HS-27A (cell line): ENCODE data around the gene DDX41.

Experiments
- DNase-seq: peaks from one replicate; pipeline ENCODE4 v3.0.0-alpha.2; 2012; ENCODE audit warnings: low read depth, missing footprints

DDX41 gene

DNA sequence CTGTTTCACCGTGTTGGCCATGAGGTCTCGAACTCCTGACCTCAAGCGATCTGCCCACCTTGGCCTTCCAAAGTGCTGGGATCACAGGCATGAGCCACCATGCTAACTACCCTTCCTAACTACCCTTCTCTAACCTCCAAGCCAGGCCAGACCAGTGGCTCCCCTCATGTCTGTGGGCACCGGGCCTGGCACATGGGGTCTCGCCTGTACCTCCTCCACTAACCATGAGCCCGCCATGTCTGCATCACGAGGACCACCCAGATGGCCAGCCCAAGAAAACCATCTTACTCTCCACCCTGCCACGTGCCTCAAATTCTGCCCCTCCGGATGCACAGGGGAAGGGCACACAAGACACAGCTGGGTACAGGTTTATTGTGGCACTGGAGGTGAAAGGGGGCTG lies 33.7 kb downstream of the DDX41 start:
- no peak for DNase-seq

DNA sequence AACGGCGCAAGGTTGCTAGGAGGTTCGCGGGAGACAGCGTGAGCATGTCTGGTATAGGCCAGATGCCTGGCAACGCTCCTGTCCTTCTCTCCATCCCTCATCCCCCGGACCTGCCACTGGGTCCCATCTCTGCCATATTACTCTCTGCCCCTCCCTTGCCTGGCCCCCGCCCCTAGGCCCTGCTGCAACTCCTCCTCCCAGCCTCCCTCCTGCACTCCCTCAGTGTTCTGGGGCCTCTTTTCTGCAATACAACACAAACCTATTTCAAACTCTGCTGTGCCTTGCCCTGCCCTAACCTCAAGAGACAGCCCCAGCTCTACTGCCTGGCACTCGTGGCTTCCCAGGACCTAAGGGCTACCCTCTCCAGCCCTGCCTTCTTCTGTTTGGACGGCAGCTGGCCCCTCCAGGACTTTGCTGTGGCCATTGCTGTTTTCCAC lies 34.4 kb downstream of the DDX41 start:
- no peak for DNase-seq

DNA sequence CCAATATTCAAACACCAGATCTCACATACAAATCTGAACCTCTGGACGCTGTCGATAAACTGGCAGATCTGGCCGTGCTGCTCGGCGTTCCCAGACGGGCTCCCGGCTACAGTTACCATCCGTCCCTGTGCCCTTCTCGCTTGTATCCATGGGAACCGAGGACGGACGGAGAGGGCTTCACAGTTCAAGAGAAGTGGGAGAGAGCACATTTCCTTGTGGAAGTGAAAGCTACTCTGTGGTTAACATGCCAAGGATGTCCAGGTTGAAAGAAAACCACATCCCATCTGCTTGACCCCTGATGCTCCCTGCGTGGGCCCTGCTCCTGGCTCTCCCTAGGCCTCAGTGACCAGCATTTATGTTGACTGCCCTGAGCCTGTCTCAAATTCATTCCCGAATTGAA lies 37.0 kb downstream of the DDX41 start:
- DNase-seq, result no peak

DNA sequence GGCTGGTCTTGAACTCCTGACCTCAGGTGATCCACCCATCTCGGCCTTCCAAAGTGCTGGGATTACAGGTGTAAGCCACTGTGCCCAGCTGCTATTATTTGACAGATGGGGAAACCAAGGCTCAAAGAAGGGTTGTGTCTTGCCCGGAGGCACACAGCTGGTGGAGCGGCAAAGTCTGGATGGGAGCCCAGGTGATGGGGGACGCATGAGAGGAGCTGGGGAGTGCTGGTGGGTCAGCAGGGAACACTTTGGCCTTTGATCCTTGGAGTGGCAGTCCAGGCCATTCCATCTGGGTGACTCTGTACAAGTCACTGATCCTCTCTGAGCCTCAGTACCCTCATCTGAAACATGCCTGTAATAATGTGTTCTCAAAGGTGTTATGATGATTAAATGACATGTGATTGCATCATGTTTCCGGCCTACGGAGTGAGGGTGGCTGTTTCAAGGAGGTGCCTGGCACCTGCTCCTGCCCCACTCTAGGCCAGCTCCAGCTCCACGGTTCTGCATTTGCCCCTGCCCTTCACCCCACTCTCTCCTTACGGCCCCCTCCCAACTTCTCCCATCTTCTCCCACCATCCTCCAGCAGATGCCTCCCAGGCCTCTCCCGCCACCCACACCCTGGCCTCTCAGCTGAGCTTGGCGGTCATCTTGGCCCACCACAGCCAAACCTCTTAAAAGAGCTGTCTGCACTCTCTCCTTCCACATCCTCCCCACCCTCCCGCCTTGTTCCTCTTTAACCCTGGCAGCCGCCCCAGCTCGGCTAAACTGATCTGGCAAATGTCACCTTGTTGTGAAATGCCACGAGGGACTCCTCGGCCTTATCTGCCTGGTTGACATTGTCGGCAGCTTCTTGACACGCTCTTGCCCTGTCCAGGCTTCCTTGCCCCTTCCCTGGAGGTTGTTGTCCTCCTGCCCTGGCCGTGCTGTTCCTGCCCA lies 37.8 kb downstream of the DDX41 start:
- no peak for DNase-seq

DNA sequence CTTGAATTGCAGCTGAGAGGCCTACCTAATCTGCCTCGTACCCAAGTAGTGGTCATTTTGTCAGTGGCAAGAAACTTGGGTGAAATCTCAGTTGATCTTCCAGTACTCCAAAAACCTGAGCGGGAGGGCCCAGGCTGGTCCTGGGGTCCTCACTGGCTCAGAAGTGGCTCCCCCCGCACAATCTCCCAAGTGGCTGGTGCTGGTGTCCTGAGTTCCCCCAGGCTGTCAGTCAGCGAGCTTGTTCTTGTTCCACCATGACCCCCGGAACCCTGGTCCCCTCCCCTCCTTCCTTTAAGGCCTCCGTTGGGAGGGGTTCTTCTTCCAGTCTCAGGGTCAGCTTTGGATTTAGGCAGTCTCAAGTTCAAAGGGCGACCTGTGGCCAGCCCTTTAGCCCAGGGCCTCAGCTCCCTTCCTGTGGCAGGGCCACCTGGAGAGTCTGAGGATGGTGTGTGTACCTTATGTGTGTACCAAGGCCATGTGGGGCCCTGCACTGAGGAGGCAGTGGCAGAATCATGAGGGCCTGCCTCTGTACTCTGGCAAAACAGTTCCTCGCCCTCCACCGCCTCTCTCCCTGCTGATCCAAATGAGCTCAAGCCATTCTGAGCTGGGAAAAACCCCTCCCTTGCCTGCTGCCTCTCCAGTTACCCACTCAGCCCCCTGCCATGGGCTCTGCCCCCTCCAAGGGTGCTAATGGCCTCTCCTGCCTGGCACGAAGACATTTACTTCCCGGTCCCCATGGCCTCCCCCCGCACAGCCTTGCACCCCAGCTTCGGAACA lies 38.9 kb downstream of the DDX41 start:
- DNase-seq, result no peak

DNA sequence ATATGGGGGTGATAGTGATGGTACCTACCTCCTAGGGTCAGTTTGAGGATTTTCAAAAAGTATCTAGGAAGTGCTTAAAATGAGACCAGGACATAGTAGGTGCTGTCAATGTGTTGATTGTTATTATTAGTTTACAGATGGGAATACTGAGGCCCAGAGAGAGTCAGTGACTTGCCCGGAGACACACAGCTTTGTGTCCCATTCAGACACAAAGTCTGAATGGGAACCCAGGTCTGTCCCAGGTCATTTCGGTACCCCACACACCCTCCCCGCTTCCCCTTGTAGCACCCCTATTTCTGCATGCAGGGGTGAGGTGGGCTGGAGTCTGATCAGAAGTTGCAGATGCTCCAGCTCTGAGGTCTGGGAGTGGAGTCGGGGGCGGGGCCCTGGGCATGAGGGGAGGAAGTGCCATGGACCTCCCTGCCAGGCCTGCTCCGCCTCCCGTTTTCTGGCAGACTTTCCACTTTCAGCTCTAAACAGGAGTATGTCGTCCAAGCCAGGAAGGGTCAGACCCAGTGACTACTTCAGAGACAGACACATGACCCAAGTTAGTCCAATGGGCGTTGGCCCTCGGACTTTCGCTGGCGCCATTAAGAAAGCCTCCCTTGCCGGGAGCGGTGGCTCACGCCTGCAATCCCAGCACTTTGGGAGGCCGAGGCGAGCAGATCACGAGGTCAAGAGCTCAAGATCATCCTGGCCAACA lies 40.1 kb downstream of the DDX41 start:
- no peak for DNase-seq

DNA sequence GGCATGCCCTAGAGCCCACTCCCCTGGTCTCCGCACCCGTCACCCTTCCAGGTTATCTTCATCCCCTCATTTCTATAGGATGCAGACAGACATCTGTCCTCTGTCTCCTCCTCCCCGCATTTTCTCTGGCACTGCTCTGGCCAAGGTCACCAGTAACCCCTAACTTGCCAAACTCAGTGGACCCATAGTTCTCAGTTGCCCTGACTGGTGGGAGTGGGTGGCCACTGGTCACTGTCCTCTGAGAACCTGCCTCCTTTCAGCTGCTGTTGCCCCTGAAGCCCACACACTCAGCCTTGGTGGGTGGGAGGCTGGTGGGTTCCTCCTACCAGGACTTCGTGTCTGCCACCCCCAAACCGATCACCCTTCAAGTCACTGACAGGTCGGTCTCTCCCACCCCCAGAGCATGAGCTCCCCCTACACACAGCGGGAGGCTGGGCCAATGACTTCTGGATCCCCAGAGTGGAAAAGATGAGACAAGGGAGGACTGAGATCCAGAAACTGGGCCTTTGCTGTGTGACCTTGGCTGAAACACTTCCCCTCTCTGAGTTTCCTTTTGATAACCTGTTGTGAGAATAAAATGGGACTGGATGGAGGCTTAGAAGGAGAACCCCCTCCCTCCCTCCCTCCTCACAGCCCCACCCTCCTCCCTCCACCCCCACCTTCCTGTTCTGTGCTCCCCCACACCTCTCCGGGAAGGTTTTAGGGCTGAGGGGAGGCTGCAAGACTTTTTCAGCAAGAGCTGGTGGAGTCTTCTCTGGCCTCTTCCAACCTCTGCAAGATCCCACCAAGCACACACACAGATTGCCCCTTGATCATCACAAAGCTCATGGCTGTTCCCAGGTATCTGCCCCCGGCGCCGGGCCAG lies 41.0 kb downstream of the DDX41 start:
- DNase-seq, result no peak

DNA sequence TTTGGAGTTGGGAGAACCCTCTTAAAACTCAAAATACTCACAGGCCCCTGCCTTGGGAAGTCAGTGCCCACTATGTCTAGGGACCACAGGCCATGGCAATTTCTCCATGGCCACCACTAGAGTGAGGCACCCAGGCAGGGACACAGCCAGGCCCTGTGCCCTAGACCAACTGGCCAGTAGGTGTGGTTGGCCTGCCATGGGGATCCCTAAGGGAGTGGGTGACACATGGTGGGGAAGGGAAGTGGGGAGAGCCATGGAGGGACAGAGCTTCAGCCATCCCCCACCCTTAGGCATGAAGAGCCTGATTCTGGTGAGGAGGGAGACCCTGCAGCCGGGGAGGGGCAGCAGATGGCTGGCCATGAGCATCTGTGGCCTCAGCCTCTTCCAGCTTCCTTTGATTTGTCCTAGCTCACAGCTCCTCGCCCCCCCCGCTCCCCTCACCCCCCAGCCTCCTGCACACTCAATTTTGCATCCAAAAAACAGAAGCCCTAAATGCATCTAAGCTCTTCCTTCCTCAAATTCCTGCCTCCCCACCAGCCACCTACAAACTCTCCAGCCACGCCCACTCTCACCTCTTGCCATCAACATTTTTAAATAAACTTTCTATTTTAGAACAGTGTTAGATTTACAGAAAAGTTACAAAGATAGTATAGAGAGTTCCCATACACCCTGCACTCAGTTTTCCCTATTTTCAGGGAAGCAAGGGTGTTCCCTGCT lies 41.8 kb downstream of the DDX41 start:
- no peak for DNase-seq

DNA sequence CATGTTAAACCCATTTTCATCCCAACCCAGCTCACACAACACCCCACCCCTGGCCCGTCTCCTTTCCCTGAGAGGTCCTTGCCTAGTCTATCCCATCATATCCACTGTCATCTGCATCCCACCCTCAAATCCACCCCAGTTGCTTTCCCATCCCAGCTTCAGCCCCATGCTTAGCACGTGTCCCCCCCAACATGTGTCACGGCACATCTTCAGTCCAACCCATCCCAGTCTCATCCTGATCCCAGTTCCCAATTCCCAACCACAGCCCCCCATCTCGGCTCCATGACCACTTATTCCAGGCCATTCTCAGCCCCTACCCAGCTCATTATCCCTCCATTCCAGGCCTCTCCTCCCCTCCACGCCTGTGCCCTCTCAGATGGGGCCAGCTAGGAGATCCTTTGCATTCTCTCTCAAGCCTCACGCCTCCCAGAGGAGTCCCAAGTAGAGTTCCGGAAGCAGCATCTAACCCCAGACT lies 42.7 kb downstream of the DDX41 start:
- DNase-seq, result no peak

DNA sequence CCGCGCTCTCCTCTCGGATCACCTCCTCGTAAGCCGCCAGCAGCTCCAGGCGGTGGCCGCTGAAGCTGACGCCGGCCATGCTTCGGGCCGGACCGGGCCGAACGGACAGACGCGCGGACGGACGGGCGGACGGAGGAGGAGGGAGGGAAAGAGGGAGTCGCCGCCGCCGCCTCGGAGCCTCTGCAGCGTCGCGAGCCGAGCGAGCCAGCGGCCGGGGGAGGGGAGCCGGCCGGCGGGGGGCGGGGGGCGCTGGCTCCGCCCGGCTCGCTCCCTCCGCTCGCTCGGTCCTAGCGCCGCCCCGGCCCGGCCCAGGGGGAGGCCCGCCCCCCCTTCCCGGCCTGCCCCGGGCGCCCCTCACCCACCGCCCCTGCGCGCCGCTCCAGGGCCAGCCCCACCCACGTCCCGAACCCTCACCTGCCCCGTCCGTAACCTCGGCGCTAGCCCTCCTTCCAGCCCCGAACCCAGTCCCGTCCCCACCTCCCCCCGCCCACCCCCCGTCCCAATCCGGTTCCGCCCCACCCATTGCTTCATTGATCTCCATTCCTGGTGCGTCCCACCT lies 43.2 kb downstream of the DDX41 start, which contains the start of gene DBN1:
TSS of gene DBN1 (minus strand) at position 192 of the 559 bp plus-strand sequence. CDS start at position 79, 113 bp downstream.
- no peak for DNase-seq

DNA sequence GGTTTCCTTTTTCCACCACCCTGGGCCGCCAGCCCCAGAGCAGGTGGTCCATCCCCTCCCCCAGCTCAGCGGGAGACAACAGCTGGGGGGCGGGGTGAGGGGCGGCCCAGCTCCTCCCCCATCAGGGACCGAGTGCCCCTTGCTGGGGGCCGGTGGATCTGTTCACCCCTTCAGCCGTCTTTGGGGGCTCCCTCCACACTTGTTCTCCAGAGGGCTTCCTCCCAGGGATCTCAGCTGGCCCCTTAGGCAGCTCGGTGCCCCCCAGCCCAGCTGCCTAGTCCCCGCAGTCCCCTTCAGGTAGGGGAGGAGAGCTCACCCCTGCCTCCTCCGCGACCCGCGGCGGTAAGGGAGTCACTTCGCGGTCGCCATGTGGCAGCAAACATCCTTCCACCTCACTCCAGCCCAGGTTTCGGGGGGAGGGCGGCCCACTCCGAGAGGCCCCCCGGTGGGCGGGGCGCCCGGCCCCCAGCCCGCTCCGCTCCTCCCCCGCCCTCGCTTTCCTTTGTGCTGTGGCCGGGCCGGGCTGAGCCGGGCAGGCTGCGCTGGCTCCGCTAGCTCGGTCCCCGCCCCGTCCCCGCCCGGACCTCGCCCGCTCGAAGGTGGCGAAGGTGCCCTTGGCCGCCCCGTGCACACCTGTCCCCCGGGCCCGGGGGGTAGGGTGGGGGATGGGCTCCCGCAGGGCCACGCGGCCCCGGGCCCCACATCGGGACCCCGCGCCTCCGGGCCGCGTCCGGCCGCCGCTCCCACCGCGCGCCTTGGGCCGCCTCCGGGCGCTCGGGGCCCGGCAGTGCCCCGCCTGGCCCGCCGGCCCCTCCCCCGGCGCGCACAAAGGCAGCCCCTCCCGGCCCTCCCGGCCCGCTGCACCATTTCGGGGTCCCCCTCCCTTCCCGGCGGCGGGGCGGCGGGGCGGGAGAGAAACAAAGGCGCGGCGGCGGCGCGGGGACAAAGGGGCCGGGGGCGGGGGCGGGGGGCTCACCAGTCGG lies 44.0 kb downstream of the DDX41 start:
- DNase-seq, result no peak

DNA sequence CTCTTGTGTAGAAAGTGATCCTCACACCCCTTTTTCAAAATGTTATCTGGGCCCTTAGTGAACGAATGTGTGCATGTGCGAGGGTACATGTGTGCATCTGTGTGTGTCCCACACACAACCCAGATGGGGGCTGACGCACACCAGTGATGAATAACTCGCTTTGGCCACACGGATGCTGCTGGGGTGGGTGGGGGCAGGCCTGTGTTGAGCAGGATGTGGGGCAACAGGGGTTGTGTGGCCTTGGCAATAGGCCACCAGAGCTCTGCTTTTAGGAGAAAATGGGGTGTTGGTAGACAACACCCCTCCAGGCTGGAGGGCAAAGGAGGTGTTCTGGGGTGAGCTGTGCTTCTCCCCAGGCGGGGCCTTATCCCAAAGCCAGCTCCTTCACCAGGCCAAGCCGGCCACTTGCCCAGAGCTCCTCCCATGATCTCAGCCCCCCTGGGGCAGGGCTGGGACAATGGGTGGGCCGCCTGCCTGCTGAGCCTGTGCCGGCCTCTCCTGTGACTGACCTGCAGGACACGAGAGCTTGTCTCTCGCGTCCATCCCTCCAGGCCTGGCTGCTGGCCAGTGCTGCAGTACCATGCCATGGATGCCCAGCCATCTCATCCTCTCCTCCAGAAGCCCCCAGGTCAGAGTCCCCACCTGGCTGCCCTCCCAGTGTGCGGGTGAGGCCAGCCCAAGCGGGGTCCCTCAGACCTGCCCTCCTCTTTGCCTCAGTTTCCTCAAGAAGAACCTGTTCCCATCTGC lies 45.0 kb downstream of the DDX41 start:
- DNase-seq, result no peak

DNA sequence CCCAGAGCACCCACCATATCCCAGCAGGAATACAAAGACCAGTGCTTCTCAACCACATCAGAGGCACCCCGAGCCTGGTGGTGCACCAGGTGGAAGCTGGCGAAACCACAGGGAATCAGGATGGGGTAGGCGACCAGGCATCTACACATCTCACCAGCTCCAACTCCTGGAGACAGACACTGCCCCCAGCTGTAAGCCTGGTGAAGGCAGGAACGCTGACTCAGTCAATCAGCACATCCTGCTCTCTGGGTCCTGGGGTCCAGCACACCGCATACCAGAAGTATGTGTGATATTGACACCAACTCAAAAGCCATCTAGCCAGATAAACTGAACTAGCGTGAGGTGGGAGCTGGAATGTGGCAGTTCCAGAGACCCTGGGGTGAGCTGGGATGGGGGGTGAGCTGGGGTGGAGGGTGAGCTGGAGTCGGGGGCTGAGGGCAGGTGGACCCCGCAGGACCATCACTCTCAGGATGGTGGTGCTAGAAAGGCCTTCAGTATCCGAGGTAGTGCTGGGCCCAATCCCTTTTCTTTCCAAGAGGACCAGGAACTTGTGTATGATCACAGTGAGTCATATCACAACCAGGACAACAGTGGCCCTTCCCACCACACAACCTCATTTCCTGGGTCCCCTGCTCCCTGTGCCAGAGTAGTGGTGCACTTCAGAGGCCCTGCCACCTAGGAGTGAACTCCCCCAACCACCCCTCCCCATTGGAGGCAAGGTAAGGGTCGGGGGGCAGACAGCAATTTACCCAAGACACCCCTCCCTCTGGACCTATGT lies 45.8 kb downstream of the DDX41 start:
- DNase-seq, result no peak

DNA sequence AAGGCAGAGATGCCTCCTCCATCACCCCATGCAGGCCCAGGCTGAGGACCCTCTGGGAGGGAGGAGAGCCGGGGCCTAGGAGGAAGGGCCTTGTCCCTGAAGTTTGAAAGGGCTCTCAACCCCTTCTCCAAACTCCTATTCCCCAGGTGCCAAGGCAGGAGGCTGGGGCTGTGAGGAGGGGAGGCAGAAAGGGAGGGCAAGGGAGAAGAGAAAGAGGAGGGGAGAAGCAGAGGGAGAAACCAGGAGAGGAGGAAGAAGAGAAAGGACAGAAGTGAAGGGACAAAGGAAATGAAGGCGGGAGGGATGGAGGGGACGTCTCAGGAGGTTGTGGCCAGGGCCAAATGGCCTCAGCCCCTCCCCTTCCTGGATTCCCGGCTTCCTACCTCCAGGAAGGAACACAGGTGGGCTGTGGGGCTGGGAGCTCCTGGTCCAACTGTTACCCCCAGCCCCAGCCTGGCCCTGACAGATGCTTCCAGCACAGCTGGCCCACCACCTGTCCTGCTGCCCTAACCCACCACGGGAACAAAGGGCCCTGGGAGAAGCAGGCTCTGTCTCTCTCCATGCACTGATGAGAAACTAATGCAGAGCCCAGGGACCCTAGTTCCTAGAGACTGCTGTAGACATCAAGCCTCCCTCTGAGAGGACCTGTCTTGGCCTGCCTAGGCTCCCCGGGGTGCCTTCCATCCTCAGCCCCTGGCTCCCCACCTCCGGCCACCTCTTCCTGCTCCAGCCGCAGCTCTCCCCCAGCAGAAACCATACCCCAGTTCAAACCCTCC lies 46.8 kb downstream of the DDX41 start:
- DNase-seq, result no peak

DNA sequence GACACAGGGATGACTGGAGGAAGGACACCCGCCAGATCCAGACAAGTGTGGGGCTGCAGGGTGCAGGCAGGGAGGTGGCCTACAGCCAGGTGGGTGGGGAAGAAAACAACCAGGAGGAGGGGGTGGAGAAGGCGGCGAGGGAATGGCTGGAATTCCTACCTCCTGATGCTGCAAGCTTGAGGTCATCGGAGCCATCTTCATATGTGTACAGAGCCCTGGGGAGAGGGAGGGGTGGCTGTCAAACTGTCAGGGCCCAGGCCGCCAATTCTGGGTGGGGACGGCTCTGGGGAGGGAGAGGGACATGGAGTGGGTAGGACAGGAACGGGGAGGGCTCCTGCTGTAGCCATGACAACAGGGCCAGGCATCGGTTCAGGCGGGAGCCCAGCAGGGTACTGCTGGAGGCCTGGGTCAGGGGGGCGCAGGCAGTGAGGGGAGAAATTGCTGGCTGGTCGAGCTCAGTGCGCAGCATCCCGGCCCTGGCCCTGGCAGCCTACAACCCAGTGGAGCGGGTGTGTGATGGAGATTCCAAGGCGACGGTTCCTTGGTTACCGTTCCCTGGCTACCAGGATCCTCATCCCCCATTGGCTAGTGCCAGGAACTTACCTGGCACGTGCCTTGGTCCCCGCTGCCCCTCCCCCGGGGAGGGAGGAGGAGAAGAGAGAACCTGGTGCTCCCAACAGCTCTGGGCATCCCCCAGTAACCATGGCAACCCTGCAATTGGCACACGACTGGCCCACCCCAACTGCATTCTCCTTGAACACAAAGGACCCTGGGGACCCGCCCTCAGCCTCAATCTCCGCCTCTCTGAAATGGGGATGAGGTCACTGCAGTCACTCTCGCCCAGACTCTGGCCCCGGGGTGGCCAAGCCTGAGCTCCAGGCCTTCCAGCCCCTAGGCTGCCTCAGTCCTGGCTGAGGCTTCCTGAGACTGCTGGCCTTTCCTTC lies 47.8 kb downstream of the DDX41 start:
- no peak for DNase-seq

DNA sequence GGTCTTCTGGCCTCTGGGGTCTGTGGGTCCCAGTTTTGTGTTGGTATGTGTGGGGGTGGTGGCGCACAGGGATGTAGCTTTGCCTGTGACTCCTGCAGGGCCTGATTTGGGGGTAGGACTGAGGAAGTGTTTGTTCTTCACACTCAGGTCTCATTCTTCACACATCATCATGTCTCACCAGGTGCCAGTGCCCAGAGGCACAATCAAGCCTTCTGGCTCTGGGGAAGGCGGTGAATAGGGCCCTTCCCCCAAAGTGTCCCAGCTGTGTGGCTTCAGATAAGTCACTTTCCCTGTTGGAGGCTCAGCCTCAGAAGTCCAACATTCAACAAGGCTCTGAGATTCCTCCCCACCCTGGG lies 48.5 kb downstream of the DDX41 start:
- no peak for DNase-seq
